Measurements from ENCODE around the gene NHLH2. TPM values are rescaled to one million over a fixed set of nuclear protein-coding genes. Genes with fewer than 3 reads are reported as not detected.

NHLH2 gene
- polyA plus RNA-seq, 2 of the 4 experiments (the other 2 are of a cell fraction), result not detected

DNA sequence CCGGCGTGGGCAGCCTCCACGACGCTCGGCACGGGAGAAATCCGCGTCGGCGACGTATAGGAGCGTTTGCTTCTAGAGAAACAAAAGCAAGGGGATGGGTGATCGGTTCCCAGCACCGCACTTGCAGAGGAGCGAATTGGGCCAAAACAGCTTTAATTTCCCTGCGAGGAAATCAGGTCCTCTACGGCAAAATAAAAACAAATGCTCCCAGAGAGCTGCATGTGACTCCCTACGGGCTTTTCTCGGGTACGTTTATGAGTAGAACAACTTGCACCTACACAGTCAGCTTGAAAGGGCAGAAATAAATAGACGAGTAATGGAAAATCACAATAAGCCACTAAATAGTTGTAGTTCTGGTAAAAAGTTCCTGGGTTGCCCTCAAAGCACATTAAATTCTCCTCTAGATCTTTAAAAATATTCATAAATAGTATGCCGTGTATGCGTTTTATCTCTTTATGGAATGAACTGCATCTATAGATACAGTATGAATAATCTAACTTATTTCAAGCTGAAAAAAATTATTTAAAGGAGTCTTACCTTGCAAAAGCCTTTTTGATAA, 1.2 kb downstream of the NHLH2 start:
- Histone ChIP-seq H3K4me2 (no peak overlapping the region), H3K4me3 (no peak overlapping the region), H3K27ac (no peak overlapping the region), H3K9me3 (no peaks in the 10 kb centered on the region), H3K4me1 (no peaks in the 10 kb centered on the region)
- ChIA-PET CTCF (no interaction called here), POLR2A (no interaction called here)
- DNase-seq (ENCODE audit: low read depth in 1 of 2, low spot score in 1 of 2) (no peak), FAIRE-seq (no peak), ATAC-seq (no peak)
- WGBS (ENCODE audit: missing lambda C conversion rate), result 62% methylated on average over 23 of the region's 23 CpGs
- TF ChIP-seq, protein P1, sequence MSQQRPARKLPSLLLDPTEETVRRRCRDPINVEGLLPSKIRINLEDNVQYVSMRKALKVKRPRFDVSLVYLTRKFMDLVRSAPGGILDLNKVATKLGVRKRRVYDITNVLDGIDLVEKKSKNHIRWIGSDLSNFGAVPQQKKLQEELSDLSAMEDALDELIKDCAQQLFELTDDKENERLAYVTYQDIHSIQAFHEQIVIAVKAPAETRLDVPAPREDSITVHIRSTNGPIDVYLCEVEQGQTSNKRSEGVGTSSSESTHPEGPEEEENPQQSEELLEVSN (IDR thresholded peaks at IDR 0.05; ENCODE audit: borderline replicate concordance, low read depth), result no peak
- no peak for TF ChIP-seq CEBPB (IDR thresholded peaks at IDR 0.05)
- TF ChIP-seq, protein P2, sequence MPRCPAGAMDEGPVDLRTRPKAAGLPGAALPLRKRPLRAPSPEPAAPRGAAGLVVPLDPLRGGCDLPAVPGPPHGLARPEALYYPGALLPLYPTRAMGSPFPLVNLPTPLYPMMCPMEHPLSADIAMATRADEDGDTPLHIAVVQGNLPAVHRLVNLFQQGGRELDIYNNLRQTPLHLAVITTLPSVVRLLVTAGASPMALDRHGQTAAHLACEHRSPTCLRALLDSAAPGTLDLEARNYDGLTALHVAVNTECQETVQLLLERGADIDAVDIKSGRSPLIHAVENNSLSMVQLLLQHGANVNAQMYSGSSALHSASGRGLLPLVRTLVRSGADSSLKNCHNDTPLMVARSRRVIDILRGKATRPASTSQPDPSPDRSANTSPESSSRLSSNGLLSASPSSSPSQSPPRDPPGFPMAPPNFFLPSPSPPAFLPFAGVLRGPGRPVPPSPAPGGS (IDR thresholded peaks at IDR 0.05), result no peak
- no peak for TF ChIP-seq POLR2AphosphoS2 (conservative IDR thresholded peaks at IDR 0.05; ENCODE audit: low read length)
- TF ChIP-seq, protein P3, sequence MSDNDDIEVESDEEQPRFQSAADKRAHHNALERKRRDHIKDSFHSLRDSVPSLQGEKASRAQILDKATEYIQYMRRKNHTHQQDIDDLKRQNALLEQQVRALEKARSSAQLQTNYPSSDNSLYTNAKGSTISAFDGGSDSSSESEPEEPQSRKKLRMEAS (IDR thresholded peaks at IDR 0.05), result no peak
- TF ChIP-seq HOXB5 (CRISPR knock-in tag; IDR thresholded peaks at IDR 0.05), result no peak
- TF ChIP-seq SREBF2 (IDR thresholded peaks at IDR 0.05), result no peak

DNA sequence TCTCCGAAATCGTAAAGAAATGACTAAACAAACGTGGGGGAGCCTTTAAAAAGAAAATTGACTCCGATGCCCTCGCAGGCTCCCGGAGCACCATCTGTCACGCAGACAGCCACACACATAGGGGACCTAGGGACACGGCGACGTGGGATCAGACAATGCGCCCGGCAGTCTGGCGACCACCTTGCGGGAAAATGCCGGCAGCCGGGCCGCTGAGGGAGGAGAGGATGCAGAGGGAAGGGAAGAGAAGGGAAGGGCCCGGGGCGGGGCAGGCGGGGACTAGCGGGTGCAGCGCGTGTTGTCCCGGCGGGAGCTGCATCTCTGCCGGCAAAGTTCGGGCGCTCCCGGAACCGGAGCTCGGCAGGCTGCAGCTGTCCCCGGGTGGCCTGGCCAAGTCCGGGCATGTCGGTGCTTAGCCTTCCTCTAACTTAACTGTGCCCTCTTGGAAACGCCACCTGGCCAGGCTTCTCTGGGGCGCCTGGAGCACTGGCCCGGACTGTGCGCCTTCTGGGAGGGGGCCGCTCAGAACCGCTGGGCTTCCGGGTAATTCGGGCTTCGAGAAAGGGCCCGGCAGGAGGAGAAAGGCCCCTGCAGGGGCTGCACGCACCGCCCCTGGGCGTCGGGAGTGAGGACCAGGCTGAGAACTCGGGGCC, 1.8 kb downstream of the NHLH2 start:
- Histone ChIP-seq H3K4me2 (no peak overlapping the region), H3K4me1 (no peaks in the 10 kb centered on the region), H3K4me3 (no peak overlapping the region), H3K9me3 (no peaks in the 10 kb centered on the region), H3K27ac (no peak overlapping the region)
- 77% methylated on average over 39 of the region's 49 CpGs for WGBS (ENCODE audit: missing lambda C conversion rate)
- FAIRE-seq, result no peak
- CTCF ChIA-PET, result no interaction called here
- TF ChIP-seq, protein P4, sequence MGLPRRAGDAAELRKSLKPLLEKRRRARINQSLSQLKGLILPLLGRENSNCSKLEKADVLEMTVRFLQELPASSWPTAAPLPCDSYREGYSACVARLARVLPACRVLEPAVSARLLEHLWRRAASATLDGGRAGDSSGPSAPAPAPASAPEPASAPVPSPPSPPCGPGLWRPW (IDR thresholded peaks at IDR 0.05), result no peak
- TF ChIP-seq, protein P5, sequence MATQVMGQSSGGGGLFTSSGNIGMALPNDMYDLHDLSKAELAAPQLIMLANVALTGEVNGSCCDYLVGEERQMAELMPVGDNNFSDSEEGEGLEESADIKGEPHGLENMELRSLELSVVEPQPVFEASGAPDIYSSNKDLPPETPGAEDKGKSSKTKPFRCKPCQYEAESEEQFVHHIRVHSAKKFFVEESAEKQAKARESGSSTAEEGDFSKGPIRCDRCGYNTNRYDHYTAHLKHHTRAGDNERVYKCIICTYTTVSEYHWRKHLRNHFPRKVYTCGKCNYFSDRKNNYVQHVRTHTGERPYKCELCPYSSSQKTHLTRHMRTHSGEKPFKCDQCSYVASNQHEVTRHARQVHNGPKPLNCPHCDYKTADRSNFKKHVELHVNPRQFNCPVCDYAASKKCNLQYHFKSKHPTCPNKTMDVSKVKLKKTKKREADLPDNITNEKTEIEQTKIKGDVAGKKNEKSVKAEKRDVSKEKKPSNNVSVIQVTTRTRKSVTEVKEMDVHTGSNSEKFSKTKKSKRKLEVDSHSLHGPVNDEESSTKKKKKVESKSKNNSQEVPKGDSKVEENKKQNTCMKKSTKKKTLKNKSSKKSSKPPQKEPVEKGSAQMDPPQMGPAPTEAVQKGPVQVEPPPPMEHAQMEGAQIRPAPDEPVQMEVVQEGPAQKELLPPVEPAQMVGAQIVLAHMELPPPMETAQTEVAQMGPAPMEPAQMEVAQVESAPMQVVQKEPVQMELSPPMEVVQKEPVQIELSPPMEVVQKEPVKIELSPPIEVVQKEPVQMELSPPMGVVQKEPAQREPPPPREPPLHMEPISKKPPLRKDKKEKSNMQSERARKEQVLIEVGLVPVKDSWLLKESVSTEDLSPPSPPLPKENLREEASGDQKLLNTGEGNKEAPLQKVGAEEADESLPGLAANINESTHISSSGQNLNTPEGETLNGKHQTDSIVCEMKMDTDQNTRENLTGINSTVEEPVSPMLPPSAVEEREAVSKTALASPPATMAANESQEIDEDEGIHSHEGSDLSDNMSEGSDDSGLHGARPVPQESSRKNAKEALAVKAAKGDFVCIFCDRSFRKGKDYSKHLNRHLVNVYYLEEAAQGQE (IDR thresholded peaks at IDR 0.05), result no peak
- TF ChIP-seq NR3C1 (IDR thresholded peaks at IDR 0.05), result no peak
- no peak for TF ChIP-seq MYC (IDR thresholded peaks at IDR 0.05; ENCODE audit: borderline replicate concordance, low read length)
- no peak for TF ChIP-seq CHD4 (IDR thresholded peaks at IDR 0.05; ENCODE audit: borderline replicate concordance)
- TF ChIP-seq, protein P6, sequence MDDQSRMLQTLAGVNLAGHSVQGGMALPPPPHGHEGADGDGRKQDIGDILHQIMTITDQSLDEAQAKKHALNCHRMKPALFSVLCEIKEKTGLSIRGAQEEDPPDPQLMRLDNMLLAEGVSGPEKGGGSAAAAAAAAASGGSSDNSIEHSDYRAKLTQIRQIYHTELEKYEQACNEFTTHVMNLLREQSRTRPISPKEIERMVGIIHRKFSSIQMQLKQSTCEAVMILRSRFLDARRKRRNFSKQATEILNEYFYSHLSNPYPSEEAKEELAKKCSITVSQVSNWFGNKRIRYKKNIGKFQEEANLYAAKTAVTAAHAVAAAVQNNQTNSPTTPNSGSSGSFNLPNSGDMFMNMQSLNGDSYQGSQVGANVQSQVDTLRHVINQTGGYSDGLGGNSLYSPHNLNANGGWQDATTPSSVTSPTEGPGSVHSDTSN (IDR thresholded peaks at IDR 0.05), result no peak
- TF ChIP-seq ZC3H11A (IDR thresholded peaks at IDR 0.05), result no peak
- TF ChIP-seq ZNF302 (CRISPR knock-in tag; IDR thresholded peaks at IDR 0.05), result no peak
- TF ChIP-seq KDM5A (IDR thresholded peaks at IDR 0.05), result no peak
- TF ChIP-seq, protein P7, sequence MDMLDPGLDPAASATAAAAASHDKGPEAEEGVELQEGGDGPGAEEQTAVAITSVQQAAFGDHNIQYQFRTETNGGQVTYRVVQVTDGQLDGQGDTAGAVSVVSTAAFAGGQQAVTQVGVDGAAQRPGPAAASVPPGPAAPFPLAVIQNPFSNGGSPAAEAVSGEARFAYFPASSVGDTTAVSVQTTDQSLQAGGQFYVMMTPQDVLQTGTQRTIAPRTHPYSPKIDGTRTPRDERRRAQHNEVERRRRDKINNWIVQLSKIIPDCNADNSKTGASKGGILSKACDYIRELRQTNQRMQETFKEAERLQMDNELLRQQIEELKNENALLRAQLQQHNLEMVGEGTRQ (IDR thresholded peaks at IDR 0.05), result no peak
- TF ChIP-seq HEYL (CRISPR knock-in tag; IDR thresholded peaks at IDR 0.05), result no peak
- TF ChIP-seq PHF8 (IDR thresholded peaks at IDR 0.05; ENCODE audit: borderline replicate concordance, low read depth), result no peak
- DNase-seq (ENCODE audit: low read depth in 1 of 2, low spot score in 1 of 2), result no peak
- POLR2A ChIA-PET, result no interaction called here
- no peak for ATAC-seq

Measured in A549 (cell line).